Sigmoid colon (tissue), 7 donors: ENCODE measurements around the gene OGFOD2. TPM values are rescaled to one million over a fixed set of nuclear protein-coding genes. Genes with fewer than 3 reads are reported as not detected.

Experiments used
- DNase-seq: peaks from one replicate; pipeline ENCODE4 v3.0.0-alpha.2; 2019
- H3K27ac ChIP-seq, 4 donors: fragments of 200-600 bp; sonication (generic); one replicate each; pipeline ENCODE4 v1.5.1; 2016 to 2019; ENCODE audit warnings: mild to moderate bottlenecking in 1 of 4
- H3K27me3 ChIP-seq, 3 donors: fragments of 200-600 bp; sonication (generic); one replicate each; pipeline ENCODE4 v1.5.1; 2019; ENCODE audit warnings: mild to moderate bottlenecking in 1 of 3
- H3K36me3 ChIP-seq, 4 donors: fragments of 200-600 bp; sonication (generic); one replicate each; pipeline ENCODE4 v1.5.1; 2016 to 2019
- H3K4me1 ChIP-seq, 4 donors: fragments of 200-600 bp; sonication (generic); one replicate each; pipeline ENCODE4 v1.5.1; 2017 to 2019
- H3K4me3 ChIP-seq, 4 donors: fragments of 200-600 bp; sonication (generic); one replicate each; pipeline ENCODE4 v1.5.1; 2017 to 2019; ENCODE audit warnings: mild to moderate bottlenecking in 2 of 4, moderate library complexity in 1 of 4
- H3K9me3 ChIP-seq, 4 donors: fragments of 200-600 bp in 3 of 4; sonication (generic) in 3 of 4; one replicate each; pipeline versions ENCODE4 v1.5.1 to v1.6.1; 2013 to 2019
- EP300 ChIP-seq, 4 donors: sonication (generic); formaldehyde crosslinking; IDR thresholded peaks; one replicate each; pipeline ENCODE4 v1.6.1; 2017; ENCODE audit warnings: antibody characterized with exemption in 4 of 4
- POLR2A ChIP-seq, 2 donors: fragments of 450-650 bp; IDR thresholded peaks; one replicate each; pipeline ENCODE4 v1.6.1; 2016; ENCODE audit warnings: antibody characterized with exemption in 2 of 2, mild to moderate bottlenecking in 2 of 2, moderate library complexity in 2 of 2
- POLR2AphosphoS5 ChIP-seq, 4 donors: sonication (generic); formaldehyde crosslinking; IDR thresholded peaks; one replicate each; pipeline ENCODE4 v1.6.1; 2017; ENCODE audit warnings: antibody characterized with exemption in 4 of 4
- WGBS, 2 donors: extraction: QIAGEN DNeasy Blood & Tissue Kit; methylation state at CpG; one replicate each; pipeline ENCODE4 v1.1.7; 2013; 5-methylcytosine and 5-hydroxymethylcytosine counted together
- intact Hi-C: fragments of 100-400 bp; cut with DNase I; formaldehyde crosslinking; loops from one replicate; pipeline ENCODE4 v1.15.1; 2023
- polyA plus RNA-seq, 3 donors: library from polyadenylated mRNA; stranded (reverse); fragments of 200-250 nt; gene quantifications; one replicate each; pipeline ENCODE4 v1.2.3, GENCODE V29; 2013
- total RNA-seq, 4 donors: library from RNA; depleted of rRNA; stranded (reverse); fragments of >200 nt; gene quantifications; one replicate each; pipeline ENCODE4 v1.1.0, GENCODE V29; 2016
- TF ChIP-seq, protein P1 (sequence below), 4 experiments: fragments of 450-650 bp in 3 of 4; fragments of 200-600 bp in 1 of 4; IDR thresholded peaks; one replicate each; pipeline ENCODE4 v1.5.1; 2016 to 2019; ENCODE audit warnings: antibody characterized with exemption in 4 of 4, mild to moderate bottlenecking in 3 of 4, moderate library complexity in 2 of 4
- donor health status: healthy with polysubstance abuse.
- donor health status: Bipolar disorder and iron deficiency.
- donor health status: healthy.

The OGFOD2 gene
- total and polyA plus RNA-seq, 7 donors = 8.1 to 26.5 (median 10.2) TPM

DNA sequence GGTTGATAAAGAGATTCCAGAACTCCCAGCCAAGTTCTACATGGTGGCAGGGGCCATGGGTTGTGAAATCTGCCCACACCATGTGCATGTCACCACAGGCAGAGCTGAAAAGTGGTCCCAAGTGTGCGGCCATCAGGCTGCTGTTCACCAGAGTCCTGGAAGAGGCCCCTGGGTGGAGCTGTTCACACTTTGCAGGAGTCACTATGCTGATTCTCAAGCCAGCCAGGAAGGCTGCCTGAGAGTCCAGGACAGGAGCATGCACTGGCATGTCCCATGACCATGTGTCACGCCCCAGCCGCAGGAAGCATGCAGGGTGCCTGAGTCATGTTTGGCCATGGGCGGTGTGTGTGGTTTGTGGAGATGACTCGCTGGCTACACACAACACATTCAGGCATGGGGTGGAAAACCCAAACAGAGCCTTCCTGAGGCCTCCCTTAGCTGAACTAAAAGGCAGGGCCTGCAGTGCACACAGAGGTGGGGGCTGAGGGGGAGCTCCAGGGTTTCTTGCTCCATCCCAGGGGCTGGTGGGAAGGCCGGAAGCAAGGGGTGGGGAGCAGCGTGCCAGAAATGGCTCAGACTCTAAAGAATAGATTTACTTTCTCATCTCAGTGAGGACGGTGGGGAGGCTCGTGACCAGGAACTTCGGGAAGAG is 28.2 kb upstream of the OGFOD2 start:
- DNase-seq = peak; percentile 94
- H3K27ac ChIP-seq = peak overlapping the region; percentile 44 to 71 (median 50)
- intact Hi-C loops = no loop called here
- 30 to 44% methylated on average over 10 of the region's 10 CpGs for WGBS, 2 donors
- no peak overlapping the region for H3K4me3 ChIP-seq
- no peaks in the 10 kb centered on the region for H3K27me3 ChIP-seq
- peaks cover 0 to 20% (median 3%) of the 10 kb centered on the region in 4 donors for H3K4me1 ChIP-seq
- H3K36me3 ChIP-seq = no peaks in the 10 kb centered on the region
- TF ChIP-seq POLR2AphosphoS5 (IDR thresholded peaks at IDR 0.05) (peak in 2 of 4 donors; percentile 17 to 71), POLR2A (IDR thresholded peaks at IDR 0.05) (no peak)
- H3K9me3 ChIP-seq = no peaks in the 10 kb centered on the region

DNA sequence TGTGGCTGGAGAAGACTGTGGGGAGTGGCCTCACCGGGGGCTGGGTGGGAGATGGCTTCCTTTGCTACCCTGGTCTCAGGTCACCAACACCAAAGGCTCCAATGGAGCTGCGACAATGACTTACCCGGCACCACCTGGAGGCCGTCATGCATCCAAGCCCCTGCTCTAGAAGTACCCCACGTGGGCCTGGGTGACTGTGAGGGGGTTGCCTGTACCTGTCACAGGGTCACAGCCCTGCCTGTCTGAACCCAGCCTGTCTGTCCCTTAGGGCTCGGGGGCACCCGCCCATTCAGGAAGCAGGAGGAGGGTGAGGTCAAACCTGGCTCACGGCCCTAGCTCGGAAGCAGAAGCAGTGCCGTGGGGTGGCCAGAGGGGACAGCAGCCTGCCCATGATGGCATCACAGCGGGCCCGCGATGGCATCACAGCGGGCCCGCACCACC is 27.7 kb upstream of the OGFOD2 start:
- no peak for TF ChIP-seq POLR2A (IDR thresholded peaks at IDR 0.05)
- TF ChIP-seq POLR2AphosphoS5 (IDR thresholded peaks at IDR 0.05) = peak in 1 of 4 donors; percentile 30
- no peaks in the 10 kb centered on the region for H3K36me3 ChIP-seq
- 25 to 60% methylated on average over 15 of the region's 15 CpGs for WGBS, 2 donors
- no peak overlapping the region for H3K4me3 ChIP-seq
- peak overlapping the region; percentile 44 to 71 (median 50) for H3K27ac ChIP-seq
- no peak for DNase-seq
- H3K9me3 ChIP-seq = no peaks in the 10 kb centered on the region
- H3K4me1 ChIP-seq = peaks cover 0 to 20% (median 3%) of the 10 kb centered on the region in 4 donors
- intact Hi-C loops = no loop called here
- no peaks in the 10 kb centered on the region for H3K27me3 ChIP-seq

DNA sequence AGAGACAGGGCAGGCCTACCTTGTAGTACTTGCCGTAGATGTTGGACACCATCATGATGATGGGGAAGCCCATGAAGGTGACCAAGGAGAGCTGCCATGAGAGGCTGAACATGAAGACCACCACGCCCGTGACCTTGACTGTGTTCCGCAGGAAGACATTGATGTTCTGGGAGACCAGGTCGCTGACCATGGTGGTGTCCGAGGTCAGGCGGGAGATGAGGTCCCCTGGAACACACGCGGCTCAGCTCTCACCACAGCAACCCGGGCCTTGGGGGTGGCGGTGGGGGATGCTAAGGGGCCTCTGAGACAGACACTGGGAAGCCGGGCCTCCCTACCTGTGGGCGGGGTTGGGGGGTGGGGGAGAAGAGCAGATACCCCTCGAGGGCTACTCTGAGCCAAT is 26.4 kb upstream of the OGFOD2 start:
- no peak for DNase-seq
- Histone ChIP-seq H3K9me3 (no peaks in the 10 kb centered on the region), H3K27me3 (no peaks in the 10 kb centered on the region), H3K4me1 (peaks cover 0 to 20% (median 3%) of the 10 kb centered on the region in 4 donors), H3K27ac (no peak overlapping the region), H3K36me3 (no peaks in the 10 kb centered on the region), H3K4me3 (no peak overlapping the region)
- no peak for TF ChIP-seq POLR2A (IDR thresholded peaks at IDR 0.05)
- TF ChIP-seq, protein P1, sequence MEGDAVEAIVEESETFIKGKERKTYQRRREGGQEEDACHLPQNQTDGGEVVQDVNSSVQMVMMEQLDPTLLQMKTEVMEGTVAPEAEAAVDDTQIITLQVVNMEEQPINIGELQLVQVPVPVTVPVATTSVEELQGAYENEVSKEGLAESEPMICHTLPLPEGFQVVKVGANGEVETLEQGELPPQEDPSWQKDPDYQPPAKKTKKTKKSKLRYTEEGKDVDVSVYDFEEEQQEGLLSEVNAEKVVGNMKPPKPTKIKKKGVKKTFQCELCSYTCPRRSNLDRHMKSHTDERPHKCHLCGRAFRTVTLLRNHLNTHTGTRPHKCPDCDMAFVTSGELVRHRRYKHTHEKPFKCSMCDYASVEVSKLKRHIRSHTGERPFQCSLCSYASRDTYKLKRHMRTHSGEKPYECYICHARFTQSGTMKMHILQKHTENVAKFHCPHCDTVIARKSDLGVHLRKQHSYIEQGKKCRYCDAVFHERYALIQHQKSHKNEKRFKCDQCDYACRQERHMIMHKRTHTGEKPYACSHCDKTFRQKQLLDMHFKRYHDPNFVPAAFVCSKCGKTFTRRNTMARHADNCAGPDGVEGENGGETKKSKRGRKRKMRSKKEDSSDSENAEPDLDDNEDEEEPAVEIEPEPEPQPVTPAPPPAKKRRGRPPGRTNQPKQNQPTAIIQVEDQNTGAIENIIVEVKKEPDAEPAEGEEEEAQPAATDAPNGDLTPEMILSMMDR (IDR thresholded peaks at IDR 0.05) = no peak
- TF ChIP-seq EP300 (IDR thresholded peaks at IDR 0.05) = no peak
- TF ChIP-seq POLR2AphosphoS5 (IDR thresholded peaks at IDR 0.05) = no peak
- intact Hi-C loops = no loop called here
- 93 to 96% methylated on average over 14 of the region's 14 CpGs for WGBS, 2 donors

DNA sequence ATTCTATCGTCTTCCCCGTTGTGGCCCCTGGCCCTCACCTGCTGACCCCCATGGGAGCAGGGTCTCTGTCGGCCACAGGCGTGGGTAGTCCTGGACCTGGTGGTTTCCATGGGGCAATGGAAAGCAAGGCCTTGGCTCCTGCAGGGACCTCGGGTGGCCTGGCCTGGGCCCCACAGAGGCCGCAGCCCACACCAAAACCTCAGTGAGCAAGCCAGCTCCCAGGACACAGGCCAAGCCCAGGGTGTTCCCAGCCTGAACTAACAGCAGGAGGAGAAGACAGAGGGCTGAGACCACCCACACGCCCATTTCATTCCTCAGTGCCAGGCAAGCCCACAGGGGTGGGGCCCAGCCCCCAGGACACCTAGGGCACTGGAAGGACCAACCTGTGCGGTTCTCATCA is 25.6 kb upstream of the OGFOD2 start:
- DNase-seq = no peak
- TF ChIP-seq POLR2A (IDR thresholded peaks at IDR 0.05) = no peak
- no peak for TF ChIP-seq POLR2AphosphoS5 (IDR thresholded peaks at IDR 0.05)
- Histone ChIP-seq H3K27me3 (no peaks in the 10 kb centered on the region), H3K4me3 (no peak overlapping the region), H3K36me3 (no peaks in the 10 kb centered on the region), H3K4me1 (peaks cover 0 to 17% (median 3%) of the 10 kb centered on the region in 4 donors), H3K27ac (no peak overlapping the region), H3K9me3 (no peaks in the 10 kb centered on the region)
- 94% methylated on average over 8 of the region's 8 CpGs for WGBS, 2 donors
- intact Hi-C loops = no loop called here

DNA sequence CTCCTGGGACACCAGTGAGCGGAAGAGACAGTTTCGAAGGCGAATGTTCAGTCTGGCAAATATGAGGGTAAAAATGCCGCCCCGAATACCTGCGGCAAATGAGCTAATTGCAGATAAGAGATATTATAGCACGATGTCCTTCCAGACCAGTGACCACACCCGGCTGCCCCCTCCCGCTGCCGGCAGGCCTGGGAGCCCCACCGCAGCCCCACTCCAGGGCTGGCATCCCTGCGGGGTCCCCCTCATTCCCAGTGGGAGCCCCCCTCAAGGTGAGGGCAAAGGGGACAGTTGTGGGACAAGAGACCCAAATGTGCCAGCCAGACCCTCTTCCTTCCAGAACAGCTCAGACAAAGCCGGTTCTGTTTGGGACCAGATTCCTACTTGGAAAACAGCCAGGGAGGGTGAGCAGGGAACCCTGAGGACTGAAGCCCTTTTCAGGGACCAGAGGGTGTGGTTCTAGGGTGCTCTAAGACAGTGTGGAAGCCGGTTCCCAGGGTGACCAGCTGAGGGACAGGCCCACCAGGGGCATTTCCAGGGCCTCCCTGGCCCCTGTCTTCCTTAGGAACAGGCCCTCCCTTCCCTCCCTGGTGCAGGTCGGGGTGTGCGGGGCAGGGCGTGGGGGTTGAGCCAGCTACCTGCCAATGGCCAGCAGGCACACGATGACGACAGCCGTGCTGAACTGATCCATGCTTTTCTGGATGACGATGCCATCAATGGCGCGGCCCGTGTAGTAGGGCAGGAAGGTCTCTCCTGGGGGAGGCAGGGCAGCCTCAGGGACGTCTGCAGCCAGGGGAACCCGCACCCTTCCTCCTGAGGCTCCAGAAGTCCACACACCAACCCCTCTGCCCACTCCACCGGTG is 25.0 kb upstream of the OGFOD2 start:
- Histone ChIP-seq H3K27me3 (no peaks in the 10 kb centered on the region), H3K4me3 (no peak overlapping the region), H3K9me3 (no peaks in the 10 kb centered on the region), H3K36me3 (no peaks in the 10 kb centered on the region), H3K27ac (no peak overlapping the region), H3K4me1 (peaks cover 0 to 13% (median 3%) of the 10 kb centered on the region in 4 donors)
- intact Hi-C loops = no loop called here
- 79 to 88% methylated on average over 27 of the region's 27 CpGs for WGBS, 2 donors
- no peak for DNase-seq
- TF ChIP-seq, protein P1 (IDR thresholded peaks at IDR 0.05) = no peak
- TF ChIP-seq EP300 (IDR thresholded peaks at IDR 0.05) (no peak), POLR2A (IDR thresholded peaks at IDR 0.05) (no peak), POLR2AphosphoS5 (IDR thresholded peaks at IDR 0.05) (no peak)

DNA sequence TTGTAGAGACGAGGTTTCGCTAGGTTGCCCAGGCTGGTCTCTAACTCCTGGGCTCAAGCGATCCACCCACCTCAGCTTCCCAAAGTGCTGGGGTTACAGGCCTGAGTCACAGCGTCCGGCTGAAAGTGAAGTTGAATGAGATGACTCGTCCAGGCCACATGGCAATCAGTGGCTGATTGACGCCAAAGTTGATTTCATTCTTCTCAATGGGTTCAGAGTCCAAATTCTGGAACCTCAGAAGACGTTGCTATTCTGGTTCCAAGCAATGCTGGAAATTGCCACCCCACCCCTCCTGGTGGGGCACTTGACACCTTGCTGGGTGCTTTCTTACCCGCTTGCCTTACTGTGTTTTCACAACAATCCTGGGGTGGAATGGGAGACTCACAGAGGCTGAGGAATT is 23.6 kb upstream of the OGFOD2 start:
- Histone ChIP-seq H3K4me3 (no peak overlapping the region), H3K36me3 (no peaks in the 10 kb centered on the region), H3K9me3 (no peaks in the 10 kb centered on the region), H3K27ac (no peak overlapping the region), H3K4me1 (peaks cover 0 to 9% (median 3%) of the 10 kb centered on the region in 4 donors), H3K27me3 (no peaks in the 10 kb centered on the region)
- DNase-seq = no peak
- 33 to 75% methylated on average over 9 of the region's 9 CpGs for WGBS, 2 donors
- no peak for TF ChIP-seq POLR2A (IDR thresholded peaks at IDR 0.05)
- TF ChIP-seq, protein P1 (IDR thresholded peaks at IDR 0.05) = no peak
- no peak for TF ChIP-seq EP300 (IDR thresholded peaks at IDR 0.05)
- no peak for TF ChIP-seq POLR2AphosphoS5 (IDR thresholded peaks at IDR 0.05)
- intact Hi-C loops = no loop called here
